HCT116 (cell line): ENCODE data around the gene SMIM26. TPM values are rescaled to one million over a fixed set of nuclear protein-coding genes. Genes with fewer than 3 reads are reported as not detected.

Source experiments
- ATAC-seq: fragments of 200-7000 bp; cut with Tn5 transposase; 2 replicates; pipeline ENCODE4 v1.9.1; 2020; ENCODE audit warnings: mild to moderate bottlenecking, moderate library complexity
- BruUV-seq: library from RNA; stranded (reverse); fragments of 400-500 nt; replicated peaks from 2 replicates; lab custom pipeline; 2021; lab: Mats Ljungman, UMichigan
- CTCF ChIA-PET: fragments of 300-600 bp; sonication (Branson Sonifier 250); formaldehyde crosslinking; loops from one replicate; lab custom pipeline; 2021; ENCODE audit warnings: antibody characterized with exemption; lab: Charles Lee
- POLR2A ChIA-PET: fragments of 300-600, 350-600 bp; sonication (Branson Sonifier 250); formaldehyde crosslinking; loops from one replicate; lab custom pipeline; 2021; ENCODE audit warnings: antibody characterized with exemption; lab: Charles Lee
- RAD21 ChIA-PET, 2 experiments: fragments of 300-600 bp; sonication (Branson Sonifier 250); formaldehyde crosslinking; loops; one replicate each; lab custom pipeline; 2023; ENCODE audit warnings: low total read pairs in 2 of 2; ENCODE audit not compliant: uncharacterized antibody in 2 of 2, unreplicated experiment in 2 of 2, low non-redundant PET in 1 of 2; lab: Charles Lee
- DNase-seq: peaks from one replicate; pipeline ENCODE4 v3.0.0-alpha.2; 2010; ENCODE audit warnings: low read depth, low spot score
- H2AFZ ChIP-seq: fragments of 200-600 bp; shearing (Covaris generic), sonication (generic); 2 replicates; pipeline ENCODE4 v1.6.1; 2017; ENCODE audit warnings: low read depth, mixed run types, mixed read lengths, antibody characterized with exemption, low read length; ENCODE audit not compliant: poor library complexity, severe bottlenecking
- H3K27ac ChIP-seq: 2 replicates; pipeline ENCODE4 v1.5.1; 2012; ENCODE audit warnings: low read depth, low read length
- H3K27me3 ChIP-seq: fragments of 200-600 bp; sonication (generic); 2 replicates; pipeline ENCODE4 v1.6.1; 2016; ENCODE audit warnings: mixed run types, low read length, mixed read lengths; ENCODE audit not compliant: insufficient read depth
- H3K36me3 ChIP-seq, 2 experiments: fragments of 200-500 bp in 1 of 2; fragments of 200-600 bp in 1 of 2; sonication (Bioruptor generic) in 1 of 2; sonication (generic) in 1 of 2; 2 replicates each; pipeline versions ENCODE4 v1.5.1 to v1.6.1; 2014 to 2016; ENCODE audit warnings: low read length in 2 of 2, inconsistent platforms in 1 of 2, mixed read lengths in 1 of 2, mixed run types in 1 of 2; ENCODE audit not compliant: insufficient read depth in 2 of 2, control insufficient read depth in 1 of 2
- H3K4me1 ChIP-seq, 2 experiments: fragments of 200-600 bp in 1 of 2; sonication (generic) in 1 of 2; 2 replicates each; pipeline versions ENCODE4 v1.5.1 to v1.6.1; 2012 to 2017; ENCODE audit warnings: low read length in 2 of 2, inconsistent platforms in 1 of 2, mild to moderate bottlenecking in 1 of 2, mixed read lengths in 1 of 2, mixed run types in 1 of 2, moderate library complexity in 1 of 2; ENCODE audit not compliant: insufficient read depth in 2 of 2, control insufficient read depth in 1 of 2
- H3K4me2 ChIP-seq: fragments of 200-600 bp; sonication (generic); 2 replicates; pipeline ENCODE4 v1.6.1; 2017; ENCODE audit warnings: mixed run types, low read length, mixed read lengths
- H3K4me3 ChIP-seq, 2 experiments: fragments of 200-600 bp in 1 of 2; sonication (generic) in 1 of 2; replicated peaks in 1 of 2; 2 replicates each; pipeline ENCODE4 v1.5.1; 2011 to 2016; ENCODE audit warnings: low read length in 2 of 2, control low read depth in 1 of 2, low read depth in 1 of 2, mild to moderate bottlenecking in 1 of 2, mixed read lengths in 1 of 2, mixed run types in 1 of 2
- H3K79me2 ChIP-seq: fragments of 200-600 bp; sonication (generic); 2 replicates; pipeline ENCODE4 v1.6.1; 2017; ENCODE audit warnings: mild to moderate bottlenecking, mixed run types, low read length, moderate library complexity, mixed read lengths; ENCODE audit not compliant: insufficient read depth
- H3K9ac ChIP-seq: fragments of 200-600 bp; sonication (generic); 2 replicates; pipeline ENCODE4 v1.6.1; 2016; ENCODE audit warnings: low read length, mixed read lengths
- H3K9me2 ChIP-seq: fragments of 200-600 bp; sonication (generic), shearing (Covaris generic); 2 replicates; pipeline ENCODE4 v1.6.1; 2017; ENCODE audit warnings: mixed run types, mild to moderate bottlenecking, moderate library complexity; ENCODE audit not compliant: insufficient read depth
- H3K9me3 ChIP-seq, 2 experiments: fragments of 200-500 bp in 1 of 2; fragments of 200-600 bp in 1 of 2; sonication (Bioruptor generic) in 1 of 2; sonication (generic) in 1 of 2; 2 replicates each; pipeline ENCODE4 v1.6.1; 2014 to 2017; ENCODE audit warnings: low read length in 2 of 2, mixed read lengths in 2 of 2, inconsistent platforms in 1 of 2, low read depth in 1 of 2, mild to moderate bottlenecking in 1 of 2, mixed run types in 1 of 2, moderate library complexity in 1 of 2; ENCODE audit not compliant: control insufficient read depth in 1 of 2, insufficient read depth in 1 of 2
- H4K20me1 ChIP-seq: fragments of 200-600 bp; sonication (generic), shearing (Covaris generic); 2 replicates; pipeline ENCODE4 v1.6.1; 2017; ENCODE audit warnings: mixed run types, mild to moderate bottlenecking, moderate library complexity; ENCODE audit not compliant: insufficient read depth
- EGR1 ChIP-seq: IDR thresholded peaks from 2 replicates; pipeline ENCODE4 v1.6.1; 2012; ENCODE audit warnings: low read depth
- FOSL1 ChIP-seq: IDR thresholded peaks from 2 replicates; pipeline ENCODE4 v1.6.1; 2012; ENCODE audit warnings: low read depth
- RAD21 ChIP-seq: IDR thresholded peaks from 2 replicates; pipeline ENCODE4 v1.6.1; 2012; ENCODE audit warnings: low read depth, mild to moderate bottlenecking
- SRF ChIP-seq: IDR thresholded peaks from 2 replicates; pipeline ENCODE4 v1.6.1; 2012; ENCODE audit warnings: low read depth
- intact Hi-C: fragments of 100-400 bp; cut with micrococcal nuclease; formaldehyde crosslinking; loops from 2 replicates; pipeline ENCODE4 v1.10.0; 2022
- total RNA-seq: library from RNA; stranded (reverse); gene quantifications from one replicate; pipeline ENCODE4 v1.2.1, GENCODE V29; 2021; ENCODE audit not compliant: unreplicated experiment
- TF ChIP-seq, protein P1 (sequence below): IDR thresholded peaks from 2 replicates; pipeline ENCODE4 v1.6.1; 2012
- TF ChIP-seq, protein P2 (sequence below): IDR thresholded peaks from 2 replicates; pipeline ENCODE4 v1.6.1; 2011; ENCODE audit warnings: mild to moderate bottlenecking, low read length, moderate library complexity; ENCODE audit not compliant: insufficient replicate concordance; ENCODE audit errors: extremely low read depth
- TF ChIP-seq, protein P3 (sequence below): IDR thresholded peaks from 2 replicates; pipeline ENCODE4 v1.6.1; 2012; ENCODE audit warnings: low read depth

The SMIM26 gene
- total RNA-seq, 1 experiment from 2014 or later, result 80.1 TPM

DNA sequence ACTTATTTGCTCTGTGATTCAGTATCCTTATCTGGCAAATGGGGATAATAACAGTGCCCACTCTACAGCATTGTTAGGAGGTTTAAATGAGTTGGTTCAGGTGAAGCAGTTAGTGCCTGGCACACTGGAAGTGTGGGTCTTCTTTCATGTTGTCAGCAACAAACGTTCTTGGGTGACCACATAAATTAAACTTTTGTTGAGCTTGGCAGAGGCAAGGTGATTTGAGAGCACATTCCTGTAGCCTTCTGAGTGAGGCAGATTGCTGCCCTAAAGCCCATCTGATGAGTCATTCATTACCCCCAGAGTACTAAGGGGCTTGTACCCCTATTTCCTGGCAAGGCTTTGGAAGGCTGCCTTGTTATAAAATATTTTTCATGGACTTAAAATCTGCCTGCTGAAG lies 33.7 kb upstream of the SMIM26 start:
- POLR2A ChIA-PET, result no interaction called here
- intact Hi-C loops, result no loop called here
- no peaks in the 10 kb centered on the region for H3K9me2 ChIP-seq
- H4K20me1 ChIP-seq, result no peaks in the 10 kb centered on the region
- no peak overlapping the region for H3K4me3 ChIP-seq
- no peaks in the 10 kb centered on the region for H3K9me3 ChIP-seq
- H3K4me1 ChIP-seq, result no peaks in the 10 kb centered on the region
- no peaks in the 10 kb centered on the region for H3K27me3 ChIP-seq
- BruUV-seq, result no TSS peak
- RAD21 ChIA-PET, result no interaction called here
- TF ChIP-seq, protein P1, sequence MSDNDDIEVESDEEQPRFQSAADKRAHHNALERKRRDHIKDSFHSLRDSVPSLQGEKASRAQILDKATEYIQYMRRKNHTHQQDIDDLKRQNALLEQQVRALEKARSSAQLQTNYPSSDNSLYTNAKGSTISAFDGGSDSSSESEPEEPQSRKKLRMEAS, result no peak
- TF ChIP-seq, protein P2, sequence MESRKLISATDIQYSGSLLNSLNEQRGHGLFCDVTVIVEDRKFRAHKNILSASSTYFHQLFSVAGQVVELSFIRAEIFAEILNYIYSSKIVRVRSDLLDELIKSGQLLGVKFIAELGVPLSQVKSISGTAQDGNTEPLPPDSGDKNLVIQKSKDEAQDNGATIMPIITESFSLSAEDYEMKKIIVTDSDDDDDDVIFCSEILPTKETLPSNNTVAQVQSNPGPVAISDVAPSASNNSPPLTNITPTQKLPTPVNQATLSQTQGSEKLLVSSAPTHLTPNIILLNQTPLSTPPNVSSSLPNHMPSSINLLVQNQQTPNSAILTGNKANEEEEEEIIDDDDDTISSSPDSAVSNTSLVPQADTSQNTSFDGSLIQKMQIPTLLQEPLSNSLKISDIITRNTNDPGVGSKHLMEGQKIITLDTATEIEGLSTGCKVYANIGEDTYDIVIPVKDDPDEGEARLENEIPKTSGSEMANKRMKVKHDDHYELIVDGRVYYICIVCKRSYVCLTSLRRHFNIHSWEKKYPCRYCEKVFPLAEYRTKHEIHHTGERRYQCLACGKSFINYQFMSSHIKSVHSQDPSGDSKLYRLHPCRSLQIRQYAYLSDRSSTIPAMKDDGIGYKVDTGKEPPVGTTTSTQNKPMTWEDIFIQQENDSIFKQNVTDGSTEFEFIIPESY, result no peak
- TF ChIP-seq SRF (no peak), FOSL1 (no peak), RAD21 (no peak), EGR1 (no peak)
- TF ChIP-seq, protein P3, sequence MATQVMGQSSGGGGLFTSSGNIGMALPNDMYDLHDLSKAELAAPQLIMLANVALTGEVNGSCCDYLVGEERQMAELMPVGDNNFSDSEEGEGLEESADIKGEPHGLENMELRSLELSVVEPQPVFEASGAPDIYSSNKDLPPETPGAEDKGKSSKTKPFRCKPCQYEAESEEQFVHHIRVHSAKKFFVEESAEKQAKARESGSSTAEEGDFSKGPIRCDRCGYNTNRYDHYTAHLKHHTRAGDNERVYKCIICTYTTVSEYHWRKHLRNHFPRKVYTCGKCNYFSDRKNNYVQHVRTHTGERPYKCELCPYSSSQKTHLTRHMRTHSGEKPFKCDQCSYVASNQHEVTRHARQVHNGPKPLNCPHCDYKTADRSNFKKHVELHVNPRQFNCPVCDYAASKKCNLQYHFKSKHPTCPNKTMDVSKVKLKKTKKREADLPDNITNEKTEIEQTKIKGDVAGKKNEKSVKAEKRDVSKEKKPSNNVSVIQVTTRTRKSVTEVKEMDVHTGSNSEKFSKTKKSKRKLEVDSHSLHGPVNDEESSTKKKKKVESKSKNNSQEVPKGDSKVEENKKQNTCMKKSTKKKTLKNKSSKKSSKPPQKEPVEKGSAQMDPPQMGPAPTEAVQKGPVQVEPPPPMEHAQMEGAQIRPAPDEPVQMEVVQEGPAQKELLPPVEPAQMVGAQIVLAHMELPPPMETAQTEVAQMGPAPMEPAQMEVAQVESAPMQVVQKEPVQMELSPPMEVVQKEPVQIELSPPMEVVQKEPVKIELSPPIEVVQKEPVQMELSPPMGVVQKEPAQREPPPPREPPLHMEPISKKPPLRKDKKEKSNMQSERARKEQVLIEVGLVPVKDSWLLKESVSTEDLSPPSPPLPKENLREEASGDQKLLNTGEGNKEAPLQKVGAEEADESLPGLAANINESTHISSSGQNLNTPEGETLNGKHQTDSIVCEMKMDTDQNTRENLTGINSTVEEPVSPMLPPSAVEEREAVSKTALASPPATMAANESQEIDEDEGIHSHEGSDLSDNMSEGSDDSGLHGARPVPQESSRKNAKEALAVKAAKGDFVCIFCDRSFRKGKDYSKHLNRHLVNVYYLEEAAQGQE, result no peak
- H2AFZ ChIP-seq, result no peak overlapping the region
- H3K36me3 ChIP-seq, result peaks cover 32 to 63% of the 10 kb centered on the region in 2 experiments
- no peak overlapping the region for H3K9ac ChIP-seq
- CTCF ChIA-PET, result no interaction called here
- no peak overlapping the region for H3K4me2 ChIP-seq
- H3K79me2 ChIP-seq, result no peaks in the 10 kb centered on the region
- H3K27ac ChIP-seq, result no peak overlapping the region
- ATAC-seq, result no peak
- DNase-seq, result no peak
